GM18867 (cell line): ENCODE results near the gene NR5A1.

ENCODE experiments used
- ATAC-seq: cut with Tn5 transposase; IDR thresholded peaks from one replicate; pipeline ENCODE4 v1.9.1; 2021; ENCODE audit warnings: mild to moderate bottlenecking, moderate library complexity; ENCODE audit not compliant: unreplicated experiment

The NR5A1 gene

GRCh38 chr9:124500028-124500795, 7.0 kb downstream of the NR5A1 start:
- no peak for ATAC-seq

- no peak for ATAC-seq
Measured at GRCh38 chr9:124499216-124499615, 8.0 kb downstream of the NR5A1 start.

- ATAC-seq = no peak
Measured at GRCh38 chr9:124498499-124499146, 8.6 kb downstream of the NR5A1 start.

GRCh38 chr9:124498040-124498439, 9.2 kb downstream of the NR5A1 start:
- ATAC-seq = no peak

- no peak for ATAC-seq
Measured at GRCh38 chr9:124497441-124497840, 9.8 kb downstream of the NR5A1 start.

GRCh38 chr9:124496463-124496862, 10.7 kb downstream of the NR5A1 start:
- no peak for ATAC-seq

GRCh38 chr9:124496075-124496449, 11.1 kb downstream of the NR5A1 start:
- ATAC-seq = no peak

GRCh38 chr9:124495126-124496074, 11.8 kb downstream of the NR5A1 start:
- no peak for ATAC-seq

- ATAC-seq = peak; percentile 81
Measured at GRCh38 chr9:124493794-124494479, 13.3 kb downstream of the NR5A1 start.

- no peak for ATAC-seq
Measured at GRCh38 chr9:124493218-124493617, 14.0 kb downstream of the NR5A1 start.

GRCh38 chr9:124492818-124493217, 14.4 kb downstream of the NR5A1 start:
- ATAC-seq = no peak

- no peak for ATAC-seq
Measured at GRCh38 chr9:124491049-124491975, 15.9 kb downstream of the NR5A1 start.

GRCh38 chr9:124490004-124490403, 17.2 kb downstream of the NR5A1 start:
- no peak for ATAC-seq

- no peak for ATAC-seq
Measured at GRCh38 chr9:124489222-124489621, 18.0 kb downstream of the NR5A1 start.

- no peak for ATAC-seq
Measured at GRCh38 chr9:124488641-124489210, 18.5 kb downstream of the NR5A1 start.

- ATAC-seq = no peak
Measured at GRCh38 chr9:124487260-124488182, 19.7 kb downstream of the NR5A1 start.

GRCh38 chr9:124486778-124487259, 20.4 kb downstream of the NR5A1 start:
- no peak for ATAC-seq

GRCh38 chr9:124485936-124486335, 21.3 kb downstream of the NR5A1 start:
- ATAC-seq = no peak
